T-helper 1 cell (primary cell): ENCODE data around the gene LRP3.
"Not testable (repeated sequence)": the region's sequence is repeated elsewhere in the genome, so short reads cannot be mapped to it uniquely, and the experiment has no call there.

Experiments
- DNase-seq, 5 donors: peaks; one replicate each; pipeline ENCODE4 v3.0.0-alpha.2; 2012 to 2020

Gene LRP3

GRCh38 chr19:33176670-33177416 is 17.3 kb upstream of the LRP3 start:
- peak; percentile 86 to 96 (median 88) for DNase-seq

DNA sequence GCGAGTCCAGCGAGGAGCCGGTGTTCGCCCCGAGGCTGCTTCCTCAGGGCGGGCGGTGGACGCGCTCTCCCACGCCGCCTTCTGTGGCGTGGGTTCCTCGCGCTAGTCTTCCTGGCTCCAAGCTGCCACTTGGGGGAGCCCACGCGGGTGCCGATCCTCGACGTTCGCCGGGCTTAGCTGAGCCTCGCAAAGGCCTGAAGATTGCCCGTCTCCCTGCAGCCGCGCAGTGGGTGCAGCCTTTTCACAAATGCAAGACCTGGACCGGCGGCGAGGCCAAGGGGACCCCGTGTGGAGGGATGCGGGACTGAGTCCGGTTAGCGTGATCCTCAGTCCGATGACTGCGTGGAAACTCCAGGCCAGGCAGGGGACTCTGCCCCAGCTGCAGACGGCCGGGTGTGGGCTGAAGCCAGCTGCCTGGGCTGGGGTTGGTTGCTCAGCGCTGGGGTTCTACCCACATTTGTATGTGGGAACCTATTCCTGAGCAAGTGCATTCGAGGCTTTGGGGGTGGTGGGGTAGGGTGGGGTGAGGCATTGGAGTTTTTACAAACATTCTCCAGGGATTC is 16.6 kb upstream of the LRP3 start:
- DNase-seq: peak in 4 of 5 donors; percentile 72 to 78 (median 77)

GRCh38 chr19:33186431-33187182 is 7.5 kb upstream of the LRP3 start:
- DNase-seq: no peak

GRCh38 chr19:33187183-33187540 is 7.0 kb upstream of the LRP3 start:
- no peak for DNase-seq

GRCh38 chr19:33189453-33189852 is 4.7 kb upstream of the LRP3 start:
- no peak for DNase-seq

GRCh38 chr19:33191092-33191491 is 3.0 kb upstream of the LRP3 start:
- not testable (repeated sequence) for DNase-seq

- DNase-seq: no peak
These were observed 2.6 kb upstream of the LRP3 start for GRCh38 chr19:33191501-33191900.

DNA sequence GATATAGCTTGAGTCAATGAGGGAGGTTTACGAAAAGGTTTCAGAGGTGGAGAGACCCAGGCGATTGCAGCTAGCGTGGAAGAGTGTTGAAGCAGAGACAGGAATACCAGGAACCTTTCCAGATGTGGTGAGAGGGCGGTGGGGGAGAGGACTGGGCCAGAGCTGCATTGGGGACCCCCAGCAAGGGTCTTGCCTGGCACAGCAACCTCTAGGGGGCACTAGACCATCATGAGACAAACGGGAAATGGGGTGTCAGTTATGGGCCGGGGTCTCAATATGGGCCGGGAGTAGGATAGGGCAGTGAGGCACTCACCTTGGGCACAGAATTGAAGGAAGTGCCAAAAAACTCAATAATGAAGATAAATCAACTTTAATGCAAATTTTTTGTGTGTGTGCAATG is 2.1 kb upstream of the LRP3 start:
- no peak for DNase-seq

DNA sequence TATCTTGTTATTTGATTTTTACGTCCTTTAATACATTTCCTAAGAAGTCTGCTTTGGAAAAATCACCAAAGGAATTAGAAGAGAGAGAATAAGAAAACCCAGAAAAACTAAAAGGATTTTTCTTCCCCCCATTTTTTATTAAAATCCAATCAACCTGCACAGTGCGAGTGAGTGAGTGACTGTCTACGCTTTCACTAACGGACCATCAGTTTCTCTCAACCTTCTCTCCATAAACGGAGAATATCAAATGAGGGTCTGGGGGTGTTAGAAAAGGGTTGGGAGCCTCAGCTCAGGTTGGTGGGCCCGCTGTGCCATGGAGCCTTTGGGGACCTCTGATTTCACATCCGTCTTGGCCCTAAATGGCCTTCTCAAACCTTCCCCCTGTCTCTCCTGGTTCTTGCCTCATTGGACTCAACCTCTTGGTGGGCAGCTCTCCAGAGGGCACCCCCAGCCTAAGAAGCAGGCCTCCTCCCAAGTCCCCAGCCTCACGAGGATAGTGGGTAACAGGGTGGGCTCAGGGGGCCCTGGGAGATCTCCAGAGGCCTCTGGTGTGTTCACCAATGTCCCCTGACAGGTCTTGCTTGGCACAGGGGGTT is 763 bp upstream of the LRP3 start:
- DNase-seq: no peak

GRCh38 chr19:33194532-33194885 is 379 bp downstream of the LRP3 start:
- DNase-seq: no peak

GRCh38 chr19:33194886-33195644 is 935 bp downstream of the LRP3 start:
- no peak for DNase-seq

GRCh38 chr19:33195645-33196347 is 1.7 kb downstream of the LRP3 start:
- DNase-seq: no peak

DNA sequence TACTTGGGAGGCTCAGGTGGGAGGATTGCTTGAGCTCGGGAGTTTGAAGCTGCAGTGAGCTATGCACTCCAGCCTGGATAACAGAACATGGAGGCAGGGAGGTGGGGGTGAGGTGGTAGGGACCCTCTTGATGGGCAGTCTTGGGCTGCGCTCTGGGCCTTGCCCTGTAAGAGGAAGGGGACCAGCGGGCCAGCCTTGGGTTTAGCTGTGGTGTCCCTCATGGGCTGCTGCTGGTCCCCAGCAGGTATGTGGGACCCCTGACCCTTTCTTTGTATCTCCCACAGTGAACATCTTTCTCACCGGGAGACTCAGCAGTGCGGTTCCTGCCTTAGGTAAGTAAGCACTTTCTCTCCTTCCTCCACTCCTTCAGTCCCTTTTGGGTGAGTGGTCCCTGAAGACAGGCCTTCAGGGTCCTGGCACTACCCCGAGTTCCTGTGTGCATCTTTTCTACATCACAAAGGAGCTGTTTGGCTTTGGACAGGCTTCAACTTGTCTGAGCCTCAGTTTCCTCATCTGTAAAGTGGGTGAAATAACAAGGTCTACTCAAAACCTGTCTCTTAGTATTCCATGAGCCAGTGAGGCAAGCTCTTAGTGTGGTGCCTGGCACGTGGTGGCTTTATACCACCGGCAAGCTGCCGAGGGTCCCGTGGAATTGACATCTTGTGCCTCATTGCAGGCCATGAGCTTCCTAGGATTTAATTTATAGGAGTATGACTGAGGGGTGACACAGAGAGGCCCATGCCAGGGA is 2.5 kb downstream of the LRP3 start:
- DNase-seq: no peak

DNA sequence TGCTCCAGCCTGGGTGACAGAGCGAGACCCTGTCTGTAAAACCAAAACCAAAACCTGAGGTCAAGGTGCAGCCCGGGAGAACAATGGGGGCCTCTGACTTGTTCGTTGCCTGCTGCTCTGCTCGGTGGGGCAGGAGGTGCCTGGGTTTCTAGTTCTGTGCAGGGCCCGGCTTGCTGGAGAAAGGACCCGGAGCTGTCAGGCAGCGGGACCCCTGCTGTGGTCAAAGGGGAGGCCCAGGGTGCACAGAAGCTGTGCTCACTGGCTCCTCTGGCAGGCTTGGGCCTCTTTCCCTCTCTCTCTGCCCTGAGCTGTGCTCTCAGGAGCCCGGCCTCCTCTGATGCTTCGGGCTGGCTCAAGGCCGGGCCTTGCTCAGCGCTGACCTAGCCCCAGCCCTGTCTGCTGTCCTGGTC is 3.5 kb downstream of the LRP3 start:
- DNase-seq: no peak

GRCh38 chr19:33198169-33198568 is 4.0 kb downstream of the LRP3 start:
- no peak for DNase-seq

DNA sequence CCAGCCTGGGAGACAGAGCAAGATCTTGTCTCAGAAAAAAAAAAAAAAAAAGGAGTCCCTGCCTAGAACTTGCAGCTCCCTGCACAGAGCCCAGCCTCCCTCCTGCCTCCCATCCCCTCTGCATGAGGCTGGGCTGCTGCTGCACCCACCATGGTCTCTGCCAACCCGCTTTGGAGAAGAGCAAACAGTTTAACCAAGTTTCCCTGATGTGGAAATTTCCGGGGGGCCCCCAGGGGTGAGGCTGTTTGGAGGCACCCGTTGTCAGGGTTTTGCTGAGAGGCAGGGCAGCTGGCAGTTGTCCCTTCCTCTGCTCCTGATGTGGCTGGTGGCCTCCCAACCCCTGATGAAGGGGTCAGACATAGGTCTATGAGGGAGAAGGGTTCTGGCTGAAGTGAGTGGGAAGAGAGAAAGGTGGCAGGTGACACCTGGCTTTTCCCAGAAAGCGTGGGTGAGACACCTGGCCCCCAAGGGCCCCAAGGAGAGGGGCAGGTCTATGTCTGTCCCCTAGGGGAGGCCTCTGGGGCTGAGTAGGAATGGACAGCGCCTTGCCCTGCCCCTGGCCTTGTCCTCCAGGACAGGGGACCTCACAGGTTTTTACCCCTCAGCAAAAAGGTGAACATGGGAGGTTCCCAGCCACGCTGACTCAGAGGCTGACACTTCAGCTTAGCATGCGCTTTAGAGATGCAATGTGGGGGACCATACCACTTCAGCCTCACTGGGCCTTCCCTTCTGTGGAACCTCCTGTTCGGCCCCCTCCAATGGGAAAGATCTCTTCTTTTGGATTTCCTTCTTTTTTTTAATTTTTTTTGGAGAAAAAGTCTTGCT is 5.5 kb downstream of the LRP3 start:
- DNase-seq: no peak

GRCh38 chr19:33201473-33201872 is 7.3 kb downstream of the LRP3 start:
- DNase-seq: no peak

DNA sequence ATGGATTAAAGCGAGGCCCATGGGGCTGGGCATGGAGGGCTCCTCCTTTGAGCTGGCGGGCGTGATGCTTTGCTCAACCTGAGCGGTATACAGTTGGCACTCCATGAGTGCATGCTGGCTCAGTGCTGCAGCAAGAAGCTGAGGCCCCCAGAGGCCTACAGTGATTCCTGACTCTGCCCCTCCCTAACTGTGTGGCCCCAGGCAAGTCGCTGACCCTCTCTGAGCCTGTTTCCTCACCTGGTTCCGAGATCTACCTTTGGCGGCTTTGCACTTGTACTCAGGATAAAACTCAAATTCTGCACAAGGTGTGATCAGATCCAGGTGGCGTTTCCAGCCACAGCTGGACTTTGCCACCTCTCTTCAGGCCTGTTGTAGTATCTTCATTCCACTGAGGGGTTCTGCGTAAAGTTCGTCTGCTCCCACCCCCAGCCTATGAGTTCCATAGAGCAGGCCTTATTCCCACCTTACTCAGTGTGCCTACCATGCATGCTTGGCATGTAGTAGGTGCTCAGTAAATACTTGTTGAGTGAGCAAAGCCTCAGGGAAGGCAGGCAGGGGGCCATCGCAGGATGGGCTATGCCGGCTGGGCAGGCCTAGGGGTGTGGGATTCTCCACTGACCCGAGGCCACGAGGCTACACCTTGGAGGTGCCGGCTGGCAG is 7.9 kb downstream of the LRP3 start:
- DNase-seq: no peak

GRCh38 chr19:33202546-33203507 is 8.7 kb downstream of the LRP3 start:
- no peak for DNase-seq
